ENCODE results near the gene ACTN3.

DNA sequence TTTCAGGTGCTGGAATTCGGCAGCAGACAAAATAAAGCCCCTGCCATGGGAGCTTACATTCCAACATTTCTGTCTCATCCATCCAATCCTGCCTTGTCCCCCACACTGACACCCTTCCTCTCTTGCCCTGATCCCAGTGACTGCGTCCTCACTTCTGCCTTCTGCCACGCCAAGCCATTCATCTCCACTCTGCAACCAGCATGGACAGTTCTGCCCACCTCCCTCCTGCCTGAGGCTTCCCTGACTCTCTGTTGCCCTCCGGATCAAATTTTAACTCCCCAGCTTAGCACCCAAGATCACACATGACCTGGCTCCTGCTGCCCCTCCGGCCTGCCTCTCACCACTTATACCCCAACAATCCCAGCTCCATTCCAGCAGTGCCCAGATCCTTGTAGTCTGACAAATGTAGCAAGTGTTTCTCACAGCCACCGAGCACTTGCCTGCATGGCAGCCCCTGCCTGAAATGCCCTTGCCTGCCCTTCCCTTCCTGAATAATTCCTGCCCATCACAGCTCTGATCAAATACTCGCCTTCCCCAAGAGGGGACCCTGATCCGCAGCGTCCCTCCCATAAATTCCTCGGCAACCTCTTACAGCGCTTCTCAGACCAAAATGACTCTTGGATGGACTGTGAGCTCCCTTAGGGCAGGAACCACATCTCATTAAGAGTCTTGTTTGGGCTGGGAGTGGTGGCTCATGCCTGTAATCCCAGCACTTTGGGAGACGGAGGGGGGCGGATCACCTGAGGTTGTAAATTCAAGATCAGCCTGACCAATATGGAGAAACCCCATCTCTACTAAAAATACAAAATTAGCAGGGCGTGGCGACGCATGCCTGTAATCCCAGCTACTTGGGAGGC, 2.3 kb downstream of the ACTN3 start:
- TF ChIP-seq EZH2 (IDR thresholded peaks at IDR 0.05; ENCODE audit: low read length, unreplicated experiment) (no peak), EZH2phosphoT487 (IDR thresholded peaks at IDR 0.05; ENCODE audit: borderline replicate concordance, low read length) (no peak)
- TF ChIP-seq, protein P1, sequence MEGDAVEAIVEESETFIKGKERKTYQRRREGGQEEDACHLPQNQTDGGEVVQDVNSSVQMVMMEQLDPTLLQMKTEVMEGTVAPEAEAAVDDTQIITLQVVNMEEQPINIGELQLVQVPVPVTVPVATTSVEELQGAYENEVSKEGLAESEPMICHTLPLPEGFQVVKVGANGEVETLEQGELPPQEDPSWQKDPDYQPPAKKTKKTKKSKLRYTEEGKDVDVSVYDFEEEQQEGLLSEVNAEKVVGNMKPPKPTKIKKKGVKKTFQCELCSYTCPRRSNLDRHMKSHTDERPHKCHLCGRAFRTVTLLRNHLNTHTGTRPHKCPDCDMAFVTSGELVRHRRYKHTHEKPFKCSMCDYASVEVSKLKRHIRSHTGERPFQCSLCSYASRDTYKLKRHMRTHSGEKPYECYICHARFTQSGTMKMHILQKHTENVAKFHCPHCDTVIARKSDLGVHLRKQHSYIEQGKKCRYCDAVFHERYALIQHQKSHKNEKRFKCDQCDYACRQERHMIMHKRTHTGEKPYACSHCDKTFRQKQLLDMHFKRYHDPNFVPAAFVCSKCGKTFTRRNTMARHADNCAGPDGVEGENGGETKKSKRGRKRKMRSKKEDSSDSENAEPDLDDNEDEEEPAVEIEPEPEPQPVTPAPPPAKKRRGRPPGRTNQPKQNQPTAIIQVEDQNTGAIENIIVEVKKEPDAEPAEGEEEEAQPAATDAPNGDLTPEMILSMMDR (conservative IDR thresholded peaks at IDR 0.05; ENCODE audit: low read depth, low read length): no peak

Measured in PC-3 (cell line).